Inflammatory macrophage treated with lipopolysaccharide for 1 hour (primary cell): ENCODE measurements around the gene PLEKHM2.
"Not testable (repeated sequence)": the region's sequence is repeated elsewhere in the genome, so short reads cannot be mapped to it uniquely, and the experiment has no call there.

Experiments used
- DNase-seq, 2 donors: peaks; one replicate each; pipeline ENCODE4 v3.0.0-alpha.2; 2020 to 2022

PLEKHM2 gene

GRCh38 chr1:15684042-15684461, at the start of gene PLEKHM2:
PLEKHM2 (plus strand) TSS chr1:15684320; CDS start chr1:15684559, 239 bp downstream.
- peak; percentile 35 to 50 for DNase-seq

GRCh38 chr1:15636436-15636835, 47.7 kb upstream of the PLEKHM2 start:
- no peak for DNase-seq

- no peak for DNase-seq
Observed at GRCh38 chr1:15637826-15638225, 46.3 kb upstream of the PLEKHM2 start.

GRCh38 chr1:15639262-15639661, 44.9 kb upstream of the PLEKHM2 start:
- DNase-seq: no peak

- no peak for DNase-seq
Observed at GRCh38 chr1:15639931-15640330, 44.2 kb upstream of the PLEKHM2 start.

- DNase-seq: peak in 1 of 2 donors; percentile 17
Observed at GRCh38 chr1:15640667-15641066, 43.5 kb upstream of the PLEKHM2 start.

- no peak for DNase-seq
Observed at GRCh38 chr1:15649937-15650336, 34.2 kb upstream of the PLEKHM2 start.

- DNase-seq: no peak
Observed at GRCh38 chr1:15650433-15650832, 33.7 kb upstream of the PLEKHM2 start.

- not testable (repeated sequence) for DNase-seq
Observed at GRCh38 chr1:15652130-15652529, 32.0 kb upstream of the PLEKHM2 start.

GRCh38 chr1:15654091-15654690, 29.9 kb upstream of the PLEKHM2 start:
- DNase-seq: no peak

GRCh38 chr1:15656464-15656863, 27.7 kb upstream of the PLEKHM2 start:
- no peak for DNase-seq

GRCh38 chr1:15657021-15657420, 27.1 kb upstream of the PLEKHM2 start:
- no peak for DNase-seq

GRCh38 chr1:15660151-15660550, 24.0 kb upstream of the PLEKHM2 start:
- no peak for DNase-seq

- DNase-seq: no peak
Observed at GRCh38 chr1:15662477-15662876, 21.6 kb upstream of the PLEKHM2 start.

- DNase-seq: no peak
Observed at GRCh38 chr1:15663925-15664324, 20.2 kb upstream of the PLEKHM2 start.

- no peak for DNase-seq
Observed at GRCh38 chr1:15667362-15667761, 16.8 kb upstream of the PLEKHM2 start.

- no peak for DNase-seq
Observed at GRCh38 chr1:15668089-15668754, 15.9 kb upstream of the PLEKHM2 start.

GRCh38 chr1:15669074-15669473, 15.0 kb upstream of the PLEKHM2 start:
- DNase-seq: no peak

- no peak for DNase-seq
Observed at GRCh38 chr1:15669864-15670263, 14.3 kb upstream of the PLEKHM2 start.

- no peak for DNase-seq
Observed at GRCh38 chr1:15671430-15671829, 12.7 kb upstream of the PLEKHM2 start.

- peak; percentile 67 to 81 for DNase-seq
Observed at GRCh38 chr1:15674386-15675159, 9.5 kb upstream of the PLEKHM2 start.

GRCh38 chr1:15676010-15676409, 8.1 kb upstream of the PLEKHM2 start:
- peak; percentile 35 to 64 for DNase-seq

GRCh38 chr1:15676688-15677661, 7.1 kb upstream of the PLEKHM2 start:
- DNase-seq: no peak
